Peyer's patch (tissue), 4 donors: Measurements from ENCODE around the gene SCAMP1. TPM values are rescaled to one million over a fixed set of nuclear protein-coding genes. Genes with fewer than 3 reads are reported as not detected.

Experiments used
- DNase-seq, 3 donors: peaks; one replicate each; pipeline ENCODE4 v3.0.0-alpha.2; 2017 to 2019
- H3K27ac ChIP-seq, 4 donors: fragments of 200-600 bp; sonication (generic); one replicate each; pipeline ENCODE4 v1.5.1; 2016 to 2019
- H3K27me3 ChIP-seq, 2 donors: fragments of 200-600 bp; sonication (generic); one replicate each; pipeline ENCODE4 v1.5.1; 2019
- H3K36me3 ChIP-seq, 3 donors: fragments of 200-600 bp; sonication (generic); one replicate each; pipeline ENCODE4 v1.5.1; 2016 to 2019
- H3K4me1 ChIP-seq, 4 donors: fragments of 200-600 bp; sonication (generic); one replicate each; pipeline ENCODE4 v1.5.1; 2016 to 2019
- H3K4me3 ChIP-seq, 4 donors: fragments of 200-600 bp; sonication (generic); 1 replicate in 3 of 4; 2 replicates in 1 of 4; pipeline ENCODE4 v1.5.1; 2016 to 2019; ENCODE audit warnings: mild to moderate bottlenecking in 1 of 4
- H3K9me3 ChIP-seq, 4 donors: fragments of 200-600 bp; sonication (generic); one replicate each; pipeline ENCODE4 v1.5.1; 2016 to 2019; ENCODE audit warnings: mild to moderate bottlenecking in 1 of 4
- POLR2A ChIP-seq, 2 donors: fragments of 450-650 bp; IDR thresholded peaks; one replicate each; pipeline ENCODE4 v1.5.1; 2017; ENCODE audit warnings: antibody characterized with exemption in 2 of 2, mild to moderate bottlenecking in 2 of 2, moderate library complexity in 2 of 2
- total RNA-seq, 4 donors: library from RNA; depleted of rRNA; stranded (reverse); fragments of >200 nt; gene quantifications; one replicate each; pipeline ENCODE4 v1.1.0, GENCODE V29; 2016
- TF ChIP-seq, protein P1 (sequence below), 6 experiments: fragments of 450-650 bp in 4 of 6; fragments of 200-600 bp in 2 of 6; sonication (generic) in 1 of 6; IDR thresholded peaks; one replicate each; pipeline ENCODE4 v1.5.1; 2017 to 2019; ENCODE audit warnings: antibody characterized with exemption in 6 of 6, mild to moderate bottlenecking in 3 of 6, moderate library complexity in 1 of 6

Gene SCAMP1
- total RNA-seq, 4 donors from 2014 or later: 10.6 to 17.3 (median 11.5) TPM

DNA sequence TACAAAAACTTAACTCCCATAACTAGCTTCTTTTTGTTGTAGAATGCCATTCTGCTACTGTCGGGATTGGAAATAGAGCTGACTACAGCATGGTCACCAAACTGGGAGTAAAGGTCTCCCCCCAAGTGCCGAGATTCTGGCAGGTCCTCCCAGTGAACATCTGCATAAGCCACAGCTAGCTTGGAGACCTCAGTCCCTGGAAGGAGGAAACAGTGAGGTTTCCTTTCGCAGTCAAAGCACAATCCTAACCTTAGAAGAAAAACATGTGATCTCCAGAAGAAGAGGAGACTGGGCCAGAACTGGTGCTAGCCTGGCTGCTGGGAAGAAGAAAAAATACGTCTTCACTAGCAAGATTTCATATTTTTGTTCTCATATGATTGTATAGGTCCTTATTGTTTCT lies 127.4 kb downstream of the SCAMP1 start:
- H3K9me3 ChIP-seq: no peaks in the 10 kb centered on the region
- no peaks in the 10 kb centered on the region for H3K27me3 ChIP-seq
- H3K4me1 ChIP-seq: peaks cover 0 to 5% (median 0%) of the 10 kb centered on the region in 4 donors
- H3K27ac ChIP-seq: no peak overlapping the region
- no peak for TF ChIP-seq POLR2A (IDR thresholded peaks at IDR 0.05)
- no peak overlapping the region for H3K4me3 ChIP-seq
- peaks cover 0 to 21% (median 6%) of the 10 kb centered on the region in 3 donors for H3K36me3 ChIP-seq
- no peak for DNase-seq

DNA sequence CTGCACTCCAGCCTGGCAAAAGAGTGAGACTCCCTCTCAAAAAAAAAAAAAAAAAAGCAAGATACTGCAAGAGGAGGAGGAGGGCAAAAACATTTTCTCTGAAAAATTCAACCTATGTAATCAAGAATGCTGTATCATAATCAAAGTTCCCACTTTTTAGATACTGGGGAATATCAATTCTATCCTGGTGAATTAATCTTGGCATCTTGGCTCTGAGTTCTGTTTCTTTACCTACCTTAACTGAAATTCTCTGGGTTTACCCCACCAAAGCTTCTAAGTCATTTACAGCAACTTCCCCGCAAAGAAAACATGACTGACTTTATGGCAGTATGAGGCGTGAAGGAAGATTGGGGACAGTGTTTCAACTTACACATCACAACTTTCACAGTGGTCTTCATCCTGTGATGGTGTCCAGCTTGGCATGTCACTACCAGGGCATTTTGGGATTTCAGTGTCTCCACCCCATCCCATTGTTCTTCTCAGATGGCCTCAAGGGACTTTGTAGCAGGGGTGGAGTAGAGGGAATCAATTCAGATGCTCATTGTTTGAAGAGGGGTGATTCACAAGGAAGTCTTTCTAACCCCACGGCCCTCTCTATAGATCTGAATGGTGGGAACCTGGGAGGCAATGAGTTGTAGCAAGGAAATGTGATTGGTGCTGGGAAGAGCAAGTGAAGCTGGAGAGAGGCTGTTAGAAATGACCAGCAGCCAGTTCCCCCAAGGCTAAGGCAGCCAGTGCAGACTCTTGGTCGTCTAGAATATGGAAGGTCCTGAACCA lies 130.5 kb downstream of the SCAMP1 start:
- DNase-seq: no peak
- TF ChIP-seq POLR2A (IDR thresholded peaks at IDR 0.05): no peak
- TF ChIP-seq, protein P1, sequence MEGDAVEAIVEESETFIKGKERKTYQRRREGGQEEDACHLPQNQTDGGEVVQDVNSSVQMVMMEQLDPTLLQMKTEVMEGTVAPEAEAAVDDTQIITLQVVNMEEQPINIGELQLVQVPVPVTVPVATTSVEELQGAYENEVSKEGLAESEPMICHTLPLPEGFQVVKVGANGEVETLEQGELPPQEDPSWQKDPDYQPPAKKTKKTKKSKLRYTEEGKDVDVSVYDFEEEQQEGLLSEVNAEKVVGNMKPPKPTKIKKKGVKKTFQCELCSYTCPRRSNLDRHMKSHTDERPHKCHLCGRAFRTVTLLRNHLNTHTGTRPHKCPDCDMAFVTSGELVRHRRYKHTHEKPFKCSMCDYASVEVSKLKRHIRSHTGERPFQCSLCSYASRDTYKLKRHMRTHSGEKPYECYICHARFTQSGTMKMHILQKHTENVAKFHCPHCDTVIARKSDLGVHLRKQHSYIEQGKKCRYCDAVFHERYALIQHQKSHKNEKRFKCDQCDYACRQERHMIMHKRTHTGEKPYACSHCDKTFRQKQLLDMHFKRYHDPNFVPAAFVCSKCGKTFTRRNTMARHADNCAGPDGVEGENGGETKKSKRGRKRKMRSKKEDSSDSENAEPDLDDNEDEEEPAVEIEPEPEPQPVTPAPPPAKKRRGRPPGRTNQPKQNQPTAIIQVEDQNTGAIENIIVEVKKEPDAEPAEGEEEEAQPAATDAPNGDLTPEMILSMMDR (IDR thresholded peaks at IDR 0.05): no peak
- no peaks in the 10 kb centered on the region for H3K4me1 ChIP-seq
- no peak overlapping the region for H3K27ac ChIP-seq
- H3K4me3 ChIP-seq: no peak overlapping the region
- no peaks in the 10 kb centered on the region for H3K9me3 ChIP-seq
- H3K36me3 ChIP-seq: peaks cover 0 to 28% (median 6%) of the 10 kb centered on the region in 3 donors
- no peaks in the 10 kb centered on the region for H3K27me3 ChIP-seq

DNA sequence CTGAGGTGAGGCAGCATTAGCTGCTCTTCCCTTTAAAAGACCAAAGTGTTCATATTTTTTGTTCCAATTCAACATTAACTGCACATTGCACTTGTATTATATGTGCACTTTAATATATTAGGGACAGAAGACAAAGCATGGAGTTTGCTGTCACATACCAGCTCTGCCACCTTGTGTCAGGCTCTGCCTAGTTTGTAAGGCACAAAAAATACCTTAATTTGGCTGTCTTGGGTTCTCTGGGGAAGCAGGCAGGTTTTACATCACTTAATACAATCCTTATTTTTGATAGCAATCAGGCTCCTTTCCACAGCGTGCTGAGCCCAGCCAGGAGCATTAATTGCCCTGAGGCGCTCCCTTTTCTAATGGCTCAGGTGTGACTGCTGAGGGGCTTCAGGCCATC lies 131.8 kb downstream of the SCAMP1 start:
- H3K4me1 ChIP-seq: peaks cover 0 to 9% (median 0%) of the 10 kb centered on the region in 4 donors
- H3K27me3 ChIP-seq: no peaks in the 10 kb centered on the region
- no peaks in the 10 kb centered on the region for H3K9me3 ChIP-seq
- H3K36me3 ChIP-seq: peaks cover 0 to 24% (median 6%) of the 10 kb centered on the region in 3 donors
- DNase-seq: no peak
- no peak overlapping the region for H3K27ac ChIP-seq
- no peak for TF ChIP-seq POLR2A (IDR thresholded peaks at IDR 0.05)
- TF ChIP-seq, protein P1 (IDR thresholded peaks at IDR 0.05): no peak
- no peak overlapping the region for H3K4me3 ChIP-seq

DNA sequence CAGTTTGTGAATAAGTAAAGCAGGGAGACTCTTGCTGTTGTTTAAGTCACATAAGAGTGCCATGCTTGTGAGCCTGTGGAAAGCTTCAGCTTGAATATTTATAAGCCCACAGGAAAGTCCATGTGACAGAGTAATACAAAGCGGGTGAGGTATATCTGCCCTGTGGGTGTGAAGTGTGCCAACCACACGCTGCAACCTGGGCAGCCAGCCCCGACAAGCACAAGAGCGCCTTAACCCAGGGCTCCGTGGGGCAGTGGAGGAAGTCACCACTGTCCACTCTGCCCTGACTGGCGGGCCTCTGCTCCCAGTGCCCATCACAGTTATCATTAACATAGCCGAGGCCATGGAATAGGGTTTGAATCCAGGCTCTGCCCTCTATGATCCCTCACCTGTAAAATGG lies 132.2 kb downstream of the SCAMP1 start:
- DNase-seq: no peak
- Histone ChIP-seq H3K36me3 (peaks cover 0 to 19% (median 4%) of the 10 kb centered on the region in 3 donors), H3K4me3 (no peak overlapping the region), H3K4me1 (peaks cover 0 to 9% (median under 1%) of the 10 kb centered on the region in 4 donors), H3K27ac (no peak overlapping the region), H3K9me3 (no peaks in the 10 kb centered on the region), H3K27me3 (no peaks in the 10 kb centered on the region)
- TF ChIP-seq POLR2A (IDR thresholded peaks at IDR 0.05): no peak
- TF ChIP-seq, protein P1 (IDR thresholded peaks at IDR 0.05): no peak

DNA sequence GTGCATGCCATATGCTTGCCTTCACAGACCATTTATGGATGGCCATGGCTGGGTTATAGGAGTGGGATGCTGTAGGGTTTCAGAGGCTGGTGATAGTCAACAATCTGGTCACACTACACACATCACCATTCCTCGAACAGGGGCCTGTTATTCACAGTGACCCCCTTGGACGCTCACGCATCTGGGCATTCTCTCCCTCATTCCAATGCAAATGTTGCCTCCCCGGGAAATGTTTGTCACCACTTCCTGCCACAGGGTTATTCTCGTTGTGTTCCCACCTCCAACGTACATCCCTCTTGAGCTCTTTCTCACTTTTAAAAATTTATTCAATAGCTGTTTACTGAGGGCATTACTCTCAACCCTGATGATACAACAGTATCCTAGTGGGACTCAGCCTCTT lies 135.4 kb downstream of the SCAMP1 start:
- no peaks in the 10 kb centered on the region for H3K27me3 ChIP-seq
- no peak overlapping the region for H3K4me3 ChIP-seq
- H3K4me1 ChIP-seq: peaks cover 0 to 16% (median 2%) of the 10 kb centered on the region in 4 donors
- H3K36me3 ChIP-seq: peaks cover 0 to 6% (median 0%) of the 10 kb centered on the region in 3 donors
- no peak overlapping the region for H3K27ac ChIP-seq
- H3K9me3 ChIP-seq: no peaks in the 10 kb centered on the region
- no peak for DNase-seq
- no peak for TF ChIP-seq POLR2A (IDR thresholded peaks at IDR 0.05)
- TF ChIP-seq, protein P1 (IDR thresholded peaks at IDR 0.05): no peak

DNA sequence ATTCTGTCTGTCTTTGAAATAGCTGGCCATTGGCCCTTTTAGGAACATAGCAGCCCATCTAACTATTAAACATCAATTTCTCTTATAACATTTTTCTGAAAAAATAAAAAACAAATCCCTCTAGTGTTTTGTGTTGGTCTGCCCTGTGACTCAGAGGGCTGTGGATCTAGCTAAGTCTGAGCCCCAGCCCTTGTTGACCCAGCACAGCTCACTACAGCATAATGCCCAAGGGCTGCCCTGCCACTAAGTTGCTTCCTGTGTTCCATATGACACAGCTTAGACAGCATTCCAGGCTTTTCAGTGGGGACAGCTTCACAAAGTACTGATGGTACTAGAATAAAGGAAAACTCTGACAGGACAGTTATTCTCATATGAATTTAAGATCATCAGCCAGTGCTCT lies 136.0 kb downstream of the SCAMP1 start:
- Histone ChIP-seq H3K27ac (no peak overlapping the region), H3K9me3 (no peaks in the 10 kb centered on the region), H3K36me3 (peaks cover 0 to 6% (median 0%) of the 10 kb centered on the region in 3 donors), H3K27me3 (no peaks in the 10 kb centered on the region), H3K4me1 (peaks cover 0 to 16% (median 2%) of the 10 kb centered on the region in 4 donors), H3K4me3 (no peak overlapping the region)
- no peak for DNase-seq
- TF ChIP-seq, protein P1 (IDR thresholded peaks at IDR 0.05): no peak
- TF ChIP-seq POLR2A (IDR thresholded peaks at IDR 0.05): no peak
